Loucy (cell line): ENCODE data around the gene DNAH11.

Experiments used
- H2AFZ ChIP-seq: fragments of 200-600 bp; sonication (generic); 2 replicates; pipeline ENCODE4 v1.6.0; 2016; ENCODE audit warnings: antibody characterized with exemption, mild to moderate bottlenecking, low read length, moderate library complexity
- H3F3A ChIP-seq: fragments of 200-600 bp; 2 replicates; pipeline ENCODE4 v1.6.0; 2016; ENCODE audit warnings: antibody characterized with exemption, low read depth, mild to moderate bottlenecking
- H3K27me3 ChIP-seq: fragments of 200-600 bp; sonication (generic); 2 replicates; pipeline ENCODE4 v1.6.1; 2014; ENCODE audit warnings: low read length, mild to moderate bottlenecking; ENCODE audit not compliant: insufficient read depth, poor library complexity, severe bottlenecking
- H3K36me3 ChIP-seq: fragments of 200-600 bp; sonication (generic); 2 replicates; pipeline ENCODE4 v1.6.1; 2016; ENCODE audit warnings: low read length; ENCODE audit not compliant: insufficient read depth
- H3K4me1 ChIP-seq: fragments of 200-600 bp; sonication (generic); 2 replicates; pipeline ENCODE4 v1.5.1; 2014; ENCODE audit warnings: low read length, mild to moderate bottlenecking; ENCODE audit not compliant: insufficient read depth, poor library complexity, severe bottlenecking
- H3K4me2 ChIP-seq: fragments of 200-600 bp; sonication (generic); 2 replicates; pipeline ENCODE4 v1.6.0; 2014; ENCODE audit warnings: antibody characterized with exemption, low read length, low read depth, mild to moderate bottlenecking; ENCODE audit not compliant: poor library complexity, severe bottlenecking
- H3K4me3 ChIP-seq: fragments of 200-600 bp; sonication (generic); 2 replicates; pipeline ENCODE4 v1.5.1; 2014; ENCODE audit warnings: low read length, mild to moderate bottlenecking, mixed read lengths; ENCODE audit not compliant: poor library complexity, severe bottlenecking
- H3K79me2 ChIP-seq: fragments of 200-600 bp; sonication (generic); 2 replicates; pipeline ENCODE4 v1.6.1; 2014; ENCODE audit warnings: low read length; ENCODE audit not compliant: insufficient read depth
- H3K9ac ChIP-seq: fragments of 200-600 bp; sonication (generic); 2 replicates; pipeline ENCODE4 v1.6.0; 2014; ENCODE audit warnings: mild to moderate bottlenecking, low read depth, low read length, moderate library complexity; ENCODE audit not compliant: poor library complexity, severe bottlenecking
- H3K9me2 ChIP-seq: fragments of 200-600 bp; sonication (generic); replicated peaks from 2 replicates; pipeline ENCODE4 v1.6.1; 2016; ENCODE audit warnings: low read depth, low read length, mixed read lengths
- H3K9me3 ChIP-seq: fragments of 200-600 bp; sonication (generic); 2 replicates; pipeline ENCODE4 v1.6.1; 2014; ENCODE audit warnings: mild to moderate bottlenecking, antibody characterized with exemption, low read length, low read depth; ENCODE audit not compliant: insufficient read depth
- H4K20me1 ChIP-seq: fragments of 200-600 bp; sonication (generic); 2 replicates; pipeline ENCODE4 v1.6.0; 2014; ENCODE audit warnings: antibody characterized with exemption, low read length, mild to moderate bottlenecking; ENCODE audit not compliant: insufficient read depth, poor library complexity, severe bottlenecking
- EZH2phosphoT487 ChIP-seq: fragments of 200-600 bp; IDR thresholded peaks from 2 replicates; pipeline ENCODE4 v1.6.1; 2018; ENCODE audit warnings: antibody characterized with exemption, mild to moderate bottlenecking, moderate library complexity, borderline replicate concordance
- TF ChIP-seq, protein P1 (sequence below): fragments of 200-600 bp; sonication (generic); conservative IDR thresholded peaks from 2 replicates; pipeline ENCODE4 v1.5.1; 2014; ENCODE audit warnings: mild to moderate bottlenecking, antibody characterized with exemption, low read length

The DNAH11 gene

GRCh38 chr7:21777921-21778320 lies 235.1 kb downstream of the DNAH11 start:
- Histone ChIP-seq H3K9me3 (no peaks in the 10 kb centered on the region), H3K9ac (no peak overlapping the region), H3K27me3 (no peaks in the 10 kb centered on the region), H3K79me2 (no peaks in the 10 kb centered on the region), H3F3A (no peaks in the 10 kb centered on the region), H3K4me1 (no peaks in the 10 kb centered on the region), H4K20me1 (no peaks in the 10 kb centered on the region), H2AFZ (no peak overlapping the region), H3K9me2 (no peaks in the 10 kb centered on the region), H3K36me3 (no peaks in the 10 kb centered on the region), H3K4me3 (no peak overlapping the region), H3K4me2 (no peak overlapping the region)
- TF ChIP-seq EZH2phosphoT487: no peak
- TF ChIP-seq, protein P1, sequence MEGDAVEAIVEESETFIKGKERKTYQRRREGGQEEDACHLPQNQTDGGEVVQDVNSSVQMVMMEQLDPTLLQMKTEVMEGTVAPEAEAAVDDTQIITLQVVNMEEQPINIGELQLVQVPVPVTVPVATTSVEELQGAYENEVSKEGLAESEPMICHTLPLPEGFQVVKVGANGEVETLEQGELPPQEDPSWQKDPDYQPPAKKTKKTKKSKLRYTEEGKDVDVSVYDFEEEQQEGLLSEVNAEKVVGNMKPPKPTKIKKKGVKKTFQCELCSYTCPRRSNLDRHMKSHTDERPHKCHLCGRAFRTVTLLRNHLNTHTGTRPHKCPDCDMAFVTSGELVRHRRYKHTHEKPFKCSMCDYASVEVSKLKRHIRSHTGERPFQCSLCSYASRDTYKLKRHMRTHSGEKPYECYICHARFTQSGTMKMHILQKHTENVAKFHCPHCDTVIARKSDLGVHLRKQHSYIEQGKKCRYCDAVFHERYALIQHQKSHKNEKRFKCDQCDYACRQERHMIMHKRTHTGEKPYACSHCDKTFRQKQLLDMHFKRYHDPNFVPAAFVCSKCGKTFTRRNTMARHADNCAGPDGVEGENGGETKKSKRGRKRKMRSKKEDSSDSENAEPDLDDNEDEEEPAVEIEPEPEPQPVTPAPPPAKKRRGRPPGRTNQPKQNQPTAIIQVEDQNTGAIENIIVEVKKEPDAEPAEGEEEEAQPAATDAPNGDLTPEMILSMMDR: no peak

GRCh38 chr7:21778953-21779352 lies 236.1 kb downstream of the DNAH11 start:
- no peak for TF ChIP-seq EZH2phosphoT487
- TF ChIP-seq, protein P1: no peak
- Histone ChIP-seq H3K4me1 (no peaks in the 10 kb centered on the region), H3K4me2 (no peak overlapping the region), H3K79me2 (no peaks in the 10 kb centered on the region), H3K9ac (no peak overlapping the region), H3F3A (no peaks in the 10 kb centered on the region), H3K9me3 (no peaks in the 10 kb centered on the region), H4K20me1 (no peaks in the 10 kb centered on the region), H2AFZ (no peak overlapping the region), H3K9me2 (no peaks in the 10 kb centered on the region), H3K27me3 (no peaks in the 10 kb centered on the region), H3K4me3 (no peak overlapping the region), H3K36me3 (no peaks in the 10 kb centered on the region)

- TF ChIP-seq EZH2phosphoT487: no peak
- TF ChIP-seq, protein P1: no peak
- no peak overlapping the region for H3K9ac ChIP-seq
- H3K36me3 ChIP-seq: no peaks in the 10 kb centered on the region
- no peaks in the 10 kb centered on the region for H3K27me3 ChIP-seq
- H3K4me3 ChIP-seq: no peak overlapping the region
- H3K9me3 ChIP-seq: no peaks in the 10 kb centered on the region
- no peaks in the 10 kb centered on the region for H3F3A ChIP-seq
- no peaks in the 10 kb centered on the region for H3K9me2 ChIP-seq
- H3K4me1 ChIP-seq: no peaks in the 10 kb centered on the region
- no peaks in the 10 kb centered on the region for H3K79me2 ChIP-seq
- no peak overlapping the region for H2AFZ ChIP-seq
- no peaks in the 10 kb centered on the region for H4K20me1 ChIP-seq
- no peak overlapping the region for H3K4me2 ChIP-seq
Observed at GRCh38 chr7:21782996-21783395, 240.2 kb downstream of the DNAH11 start.
